Ishikawa (cell line): Measurements from ENCODE around the gene WFDC10A.
A peak's percentile ranks its signal among the peaks of the same experiment; 100 is the strongest.

Experiments
- CEBPB ChIP-seq: IDR thresholded peaks from 2 replicates; pipeline ENCODE4 v1.6.1; 2012
- CREB1 ChIP-seq: IDR thresholded peaks from 2 replicates; pipeline ENCODE4 v1.6.1; 2012; ENCODE audit warnings: low read depth
- EGR1 ChIP-seq: IDR thresholded peaks from 2 replicates; pipeline ENCODE4 v1.6.1; 2012
- EP300 ChIP-seq: IDR thresholded peaks from 2 replicates; pipeline ENCODE4 v1.6.1; 2012; ENCODE audit warnings: borderline replicate concordance
- FOXM1 ChIP-seq: IDR thresholded peaks from 2 replicates; pipeline ENCODE4 v1.6.1; 2012; ENCODE audit warnings: low read depth, borderline replicate concordance
- MAX ChIP-seq: IDR thresholded peaks from 2 replicates; pipeline ENCODE4 v1.6.1; 2012
- NFIC ChIP-seq: IDR thresholded peaks from 2 replicates; pipeline ENCODE4 v1.6.1; 2012
- RAD21 ChIP-seq: IDR thresholded peaks from 2 replicates; pipeline ENCODE4 v1.6.1; 2012; ENCODE audit warnings: low read depth
- REST ChIP-seq: IDR thresholded peaks from 2 replicates; pipeline ENCODE4 v1.6.1; 2012; ENCODE audit warnings: low read depth, mild to moderate bottlenecking
- TAF1 ChIP-seq: IDR thresholded peaks from 2 replicates; pipeline ENCODE4 v1.6.1; 2012; ENCODE audit warnings: low read depth, mild to moderate bottlenecking
- TCF12 ChIP-seq: IDR thresholded peaks from 2 replicates; pipeline ENCODE4 v1.6.1; 2012; ENCODE audit warnings: low read depth
- TEAD4 ChIP-seq: IDR thresholded peaks from 2 replicates; pipeline ENCODE4 v1.6.1; 2012
- USF1 ChIP-seq: IDR thresholded peaks from 2 replicates; pipeline ENCODE4 v1.6.1; 2012
- YY1 ChIP-seq: IDR thresholded peaks from 2 replicates; pipeline ENCODE4 v1.6.1; 2012; ENCODE audit warnings: low read depth
- ZBTB7A ChIP-seq: IDR thresholded peaks from 2 replicates; pipeline ENCODE4 v1.6.1; 2012; ENCODE audit warnings: low read depth

Gene WFDC10A

GRCh38 chr20:45589725-45590124 lies 39.8 kb upstream of the WFDC10A start:
- TF ChIP-seq EGR1 (no peak), TAF1 (no peak), TCF12 (no peak), ZBTB7A (no peak), NFIC (no peak), RAD21 (no peak), EP300 (no peak), CEBPB (no peak), USF1 (no peak), CREB1 (no peak), MAX (no peak), TEAD4 (no peak), YY1 (no peak), REST (no peak), FOXM1 (no peak)

GRCh38 chr20:45592574-45593189 lies 36.9 kb upstream of the WFDC10A start:
- TF ChIP-seq YY1 = 0 out of 2 replicates have a peak, but pooled peaks have one; percentile 18
- no peak for TF ChIP-seq TAF1
- TF ChIP-seq NFIC = 0 out of 2 replicates have a peak, but pooled peaks have one; percentile 13
- peak; percentile 74 for TF ChIP-seq RAD21
- no peak for TF ChIP-seq CEBPB
- no peak for TF ChIP-seq REST
- no peak for TF ChIP-seq TEAD4
- no peak for TF ChIP-seq TCF12
- no peak for TF ChIP-seq USF1
- no peak for TF ChIP-seq EP300
- TF ChIP-seq CREB1 = no peak

- no peak for TF ChIP-seq NFIC
- TF ChIP-seq EGR1 = no peak
Measured at GRCh38 chr20:45593498-45593897, 36.0 kb upstream of the WFDC10A start.

GRCh38 chr20:45595235-45595634 lies 34.3 kb upstream of the WFDC10A start:
- TF ChIP-seq RAD21 (no peak), TCF12 (no peak), ZBTB7A (no peak), REST (no peak), CREB1 (no peak), USF1 (no peak), FOXM1 (no peak), CEBPB (no peak), YY1 (no peak), NFIC (no peak), EGR1 (no peak), EP300 (no peak), TAF1 (no peak), MAX (no peak), TEAD4 (no peak)
